PC-3 (cell line): ENCODE measurements around the gene DMAC1. TPM values are rescaled to one million over a fixed set of nuclear protein-coding genes. Genes with fewer than 3 reads are reported as not detected.

Experiments
- ATAC-seq: fragments of 200-7000 bp; cut with Tn5 transposase; 2 replicates; pipeline ENCODE4 v1.9.1; 2020; ENCODE audit warnings: mild to moderate bottlenecking, moderate library complexity
- BruUV-seq: library from RNA; stranded (reverse); fragments of 400-500 nt; replicated peaks from 2 replicates; lab custom pipeline; 2021; lab: Mats Ljungman, UMichigan
- CTCF ChIA-PET: fragments of 300-600 bp; sonication (Branson Sonifier 250); formaldehyde crosslinking; loops from one replicate; lab custom pipeline; 2022; ENCODE audit warnings: antibody characterized with exemption; lab: Charles Lee
- POLR2A ChIA-PET: fragments of 300-600 bp; sonication (Branson Sonifier 250); formaldehyde crosslinking; loops from one replicate; lab custom pipeline; 2022; ENCODE audit warnings: antibody characterized with exemption; ENCODE audit not compliant: unreplicated experiment; lab: Charles Lee
- DNase-seq: peaks from one replicate; pipeline ENCODE4 v3.0.0-alpha.2; 2015
- H2AFZ ChIP-seq: fragments of 300-600 bp; sonication (generic); 2 replicates; pipeline ENCODE4 v1.6.0; 2016; ENCODE audit warnings: antibody characterized with exemption, low read length
- H3F3A ChIP-seq: fragments of 300-600 bp; sonication (generic); one replicate; pipeline ENCODE4 v1.6.0; 2017; ENCODE audit warnings: antibody characterized with exemption, low read length, control low read depth, mild to moderate bottlenecking; ENCODE audit not compliant: unreplicated experiment
- H3K27ac ChIP-seq: fragments of 300-600 bp; sonication (generic); 2 replicates; pipeline ENCODE4 v1.5.1; 2016; ENCODE audit warnings: mild to moderate bottlenecking, low read length
- H3K27me3 ChIP-seq: fragments of 300-600 bp; sonication (generic); 2 replicates; pipeline ENCODE4 v1.6.1; 2016; ENCODE audit warnings: low read length, mixed read lengths
- H3K36me3 ChIP-seq: fragments of 300-600 bp; sonication (generic); 2 replicates; pipeline ENCODE4 v1.6.1; 2016; ENCODE audit warnings: low read depth, mixed run types, low read length, mixed read lengths
- H3K4me1 ChIP-seq: fragments of 300-600 bp; sonication (generic); 2 replicates; pipeline ENCODE4 v1.5.1; 2016; ENCODE audit warnings: low read length; ENCODE audit not compliant: insufficient read depth
- H3K4me2 ChIP-seq: fragments of 300-600 bp; sonication (generic); 2 replicates; pipeline ENCODE4 v1.6.0; 2016; ENCODE audit warnings: low read length
- H3K4me3 ChIP-seq: fragments of 300-600 bp; sonication (generic); 2 replicates; pipeline ENCODE4 v1.5.1; 2016; ENCODE audit warnings: mild to moderate bottlenecking, low read length, mixed read lengths
- H3K79me2 ChIP-seq: fragments of 300-600 bp; sonication (generic); 2 replicates; pipeline ENCODE4 v1.6.1; 2017; ENCODE audit warnings: low read length, mixed read lengths
- H3K9ac ChIP-seq: fragments of 300-600 bp; sonication (generic); 2 replicates; pipeline ENCODE4 v1.6.0; 2016; ENCODE audit warnings: mild to moderate bottlenecking, low read length
- H3K9me2 ChIP-seq: fragments of 300-600 bp; sonication (generic); replicated peaks from 2 replicates; pipeline ENCODE4 v1.6.1; 2016; ENCODE audit warnings: mixed run types, low read length, mixed read lengths
- H3K9me3 ChIP-seq: fragments of 300-600 bp; sonication (generic); 2 replicates; pipeline ENCODE4 v1.6.1; 2016; ENCODE audit warnings: low read length, mixed read lengths
- H4K20me1 ChIP-seq: fragments of 300-600 bp; sonication (generic); 2 replicates; pipeline ENCODE4 v1.6.1; 2016; ENCODE audit warnings: low read length, mixed read lengths
- EZH2 ChIP-seq: fragments of 300-600 bp; sonication (generic); IDR thresholded peaks from one replicate; pipeline ENCODE4 v1.6.1; 2017; ENCODE audit warnings: antibody characterized with exemption, mild to moderate bottlenecking, low read length; ENCODE audit not compliant: unreplicated experiment
- EZH2phosphoT487 ChIP-seq: fragments of 300-600 bp; sonication (generic); IDR thresholded peaks from 2 replicates; pipeline ENCODE4 v1.6.1; 2018; ENCODE audit warnings: mild to moderate bottlenecking, antibody characterized with exemption, low read length, borderline replicate concordance
- intact Hi-C: fragments of 100-400 bp; cut with micrococcal nuclease; formaldehyde crosslinking; loops from 2 replicates; pipeline ENCODE4 v1.9.0; 2023
- total RNA-seq: library from RNA; depleted of rRNA; stranded (reverse); fragments of >200 nt; gene quantifications from 2 replicates; pipeline ENCODE4 v1.2.3, GENCODE V29; 2014
- TF ChIP-seq, protein P1 (sequence below): fragments of 300-600 bp; sonication (generic); conservative IDR thresholded peaks from 2 replicates; pipeline ENCODE4 v1.5.1; 2017; ENCODE audit warnings: antibody characterized with exemption, low read depth, mild to moderate bottlenecking, low read length

Gene DMAC1
- total RNA-seq, 1 experiment from 2014 or later = 20.1 TPM

DNA sequence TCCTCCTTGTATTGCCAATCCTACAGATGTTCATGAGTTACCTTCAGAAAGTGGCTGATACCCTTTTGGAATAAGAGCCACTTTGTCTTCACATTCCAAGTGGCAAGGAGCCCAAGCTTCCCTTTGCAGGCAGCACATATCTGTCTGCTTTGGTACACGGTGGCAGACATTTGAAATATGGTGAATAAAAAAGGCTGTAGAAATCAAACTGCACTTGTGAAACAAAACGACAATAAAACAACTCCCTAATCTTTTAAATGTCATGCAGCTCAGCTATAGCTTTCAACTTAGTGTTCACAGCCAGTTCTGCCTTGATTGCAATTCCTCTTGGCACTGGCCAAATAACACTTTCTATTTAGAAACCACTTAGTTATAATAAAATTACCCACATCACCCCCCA, 35.0 kb upstream of the DMAC1 start:
- no TSS peak for BruUV-seq
- no peak overlapping the region for H3K4me3 ChIP-seq
- no peak overlapping the region for H3K4me2 ChIP-seq
- ChIA-PET CTCF (no interaction called here), POLR2A (no interaction called here)
- no peak overlapping the region for H3K9ac ChIP-seq
- no peak for ATAC-seq
- no peaks in the 10 kb centered on the region for H3F3A ChIP-seq
- no peaks in the 10 kb centered on the region for H3K9me2 ChIP-seq
- intact Hi-C loops = no loop called here
- no peak overlapping the region for H3K27ac ChIP-seq
- H3K79me2 ChIP-seq = no peaks in the 10 kb centered on the region
- DNase-seq = no peak
- H3K4me1 ChIP-seq = no peaks in the 10 kb centered on the region
- H3K9me3 ChIP-seq = no peaks in the 10 kb centered on the region
- no peak overlapping the region for H2AFZ ChIP-seq
- no peaks in the 10 kb centered on the region for H4K20me1 ChIP-seq
- no peak for TF ChIP-seq EZH2phosphoT487
- TF ChIP-seq EZH2 = no peak
- TF ChIP-seq, protein P1, sequence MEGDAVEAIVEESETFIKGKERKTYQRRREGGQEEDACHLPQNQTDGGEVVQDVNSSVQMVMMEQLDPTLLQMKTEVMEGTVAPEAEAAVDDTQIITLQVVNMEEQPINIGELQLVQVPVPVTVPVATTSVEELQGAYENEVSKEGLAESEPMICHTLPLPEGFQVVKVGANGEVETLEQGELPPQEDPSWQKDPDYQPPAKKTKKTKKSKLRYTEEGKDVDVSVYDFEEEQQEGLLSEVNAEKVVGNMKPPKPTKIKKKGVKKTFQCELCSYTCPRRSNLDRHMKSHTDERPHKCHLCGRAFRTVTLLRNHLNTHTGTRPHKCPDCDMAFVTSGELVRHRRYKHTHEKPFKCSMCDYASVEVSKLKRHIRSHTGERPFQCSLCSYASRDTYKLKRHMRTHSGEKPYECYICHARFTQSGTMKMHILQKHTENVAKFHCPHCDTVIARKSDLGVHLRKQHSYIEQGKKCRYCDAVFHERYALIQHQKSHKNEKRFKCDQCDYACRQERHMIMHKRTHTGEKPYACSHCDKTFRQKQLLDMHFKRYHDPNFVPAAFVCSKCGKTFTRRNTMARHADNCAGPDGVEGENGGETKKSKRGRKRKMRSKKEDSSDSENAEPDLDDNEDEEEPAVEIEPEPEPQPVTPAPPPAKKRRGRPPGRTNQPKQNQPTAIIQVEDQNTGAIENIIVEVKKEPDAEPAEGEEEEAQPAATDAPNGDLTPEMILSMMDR = no peak
- H3K27me3 ChIP-seq = no peaks in the 10 kb centered on the region
- no peaks in the 10 kb centered on the region for H3K36me3 ChIP-seq

DNA sequence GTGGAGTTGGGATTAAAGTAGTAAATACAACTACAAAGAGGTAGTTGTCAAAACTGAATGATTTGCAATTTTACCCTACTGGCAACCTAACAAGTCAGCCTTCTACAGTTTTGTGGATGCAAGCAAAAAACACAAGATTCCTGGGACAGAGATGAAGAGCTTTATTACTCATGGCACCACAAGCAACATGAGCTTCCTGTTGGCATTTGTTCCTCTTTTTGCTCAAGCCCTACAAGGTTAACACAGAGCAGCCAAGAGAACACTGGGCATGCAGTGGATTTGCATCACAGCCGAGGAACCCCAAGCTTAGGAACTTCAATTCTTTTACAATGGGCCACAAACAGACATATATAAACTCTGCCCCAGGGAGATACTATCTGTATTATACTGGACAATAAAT, 28.8 kb upstream of the DMAC1 start:
- no TSS peak for BruUV-seq
- H3K9me2 ChIP-seq = no peaks in the 10 kb centered on the region
- H3K9me3 ChIP-seq = no peaks in the 10 kb centered on the region
- DNase-seq (no peak), ATAC-seq (no peak)
- no peaks in the 10 kb centered on the region for H3K36me3 ChIP-seq
- H3K27me3 ChIP-seq = no peaks in the 10 kb centered on the region
- POLR2A ChIA-PET = no interaction called here
- no peak overlapping the region for H3K4me3 ChIP-seq
- no peak overlapping the region for H3K27ac ChIP-seq
- no peak overlapping the region for H3K9ac ChIP-seq
- H3K4me2 ChIP-seq = no peak overlapping the region
- H2AFZ ChIP-seq = no peak overlapping the region
- TF ChIP-seq, protein P1 = no peak
- no peak for TF ChIP-seq EZH2
- no peak for TF ChIP-seq EZH2phosphoT487
- H3K4me1 ChIP-seq = no peaks in the 10 kb centered on the region
- no peaks in the 10 kb centered on the region for H4K20me1 ChIP-seq
- H3K79me2 ChIP-seq = no peaks in the 10 kb centered on the region
- CTCF ChIA-PET = no interaction called here
- no peaks in the 10 kb centered on the region for H3F3A ChIP-seq
- intact Hi-C loops = no loop called here

DNA sequence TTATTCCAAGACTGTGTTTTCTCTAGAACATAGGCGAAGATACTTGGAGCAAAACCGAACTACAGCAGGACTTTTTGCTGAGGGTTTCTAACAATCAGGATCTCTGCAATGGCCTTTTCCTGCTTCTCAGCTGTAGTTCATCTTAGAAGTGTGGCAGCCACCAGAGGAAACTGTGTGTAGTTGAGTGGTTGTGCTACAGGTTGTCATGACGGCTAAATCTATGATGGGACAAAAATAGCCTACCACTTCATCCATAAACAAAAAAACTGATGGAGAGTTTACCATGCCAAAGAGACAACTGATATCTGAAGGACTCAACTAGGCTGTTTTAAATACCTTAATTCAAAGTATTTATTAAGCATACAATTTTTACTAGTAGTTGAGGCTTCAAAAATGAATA, 28.2 kb upstream of the DMAC1 start:
- no peaks in the 10 kb centered on the region for H3K79me2 ChIP-seq
- intact Hi-C loops = no loop called here
- H3K9me2 ChIP-seq = no peaks in the 10 kb centered on the region
- H2AFZ ChIP-seq = no peak overlapping the region
- no peak for ATAC-seq
- ChIA-PET POLR2A (no interaction called here), CTCF (no interaction called here)
- no peak for DNase-seq
- no TSS peak for BruUV-seq
- no peaks in the 10 kb centered on the region for H3K9me3 ChIP-seq
- no peaks in the 10 kb centered on the region for H3K27me3 ChIP-seq
- no peaks in the 10 kb centered on the region for H3K4me1 ChIP-seq
- no peak overlapping the region for H3K9ac ChIP-seq
- H3F3A ChIP-seq = no peaks in the 10 kb centered on the region
- H4K20me1 ChIP-seq = no peaks in the 10 kb centered on the region
- H3K36me3 ChIP-seq = no peaks in the 10 kb centered on the region
- no peak overlapping the region for H3K4me2 ChIP-seq
- no peak overlapping the region for H3K4me3 ChIP-seq
- TF ChIP-seq EZH2 (no peak), EZH2phosphoT487 (no peak)
- TF ChIP-seq, protein P1 = no peak
- no peak overlapping the region for H3K27ac ChIP-seq
